GM18498 (cell line): ENCODE measurements around the gene SLC46A1.

ENCODE experiments used
- ATAC-seq: cut with Tn5 transposase; IDR thresholded peaks from one replicate; pipeline ENCODE4 v1.9.1; 2021; ENCODE audit warnings: mild to moderate bottlenecking, moderate library complexity; ENCODE audit not compliant: unreplicated experiment

Gene SLC46A1

GRCh38 chr17:28363776-28364650, 42.0 kb downstream of the SLC46A1 start:
- no peak for ATAC-seq

- no peak for ATAC-seq
Observed at GRCh38 chr17:28363186-28363585, 42.8 kb downstream of the SLC46A1 start.

- ATAC-seq: no peak
Observed at GRCh38 chr17:28357901-28358197, 48.2 kb downstream of the SLC46A1 start.

GRCh38 chr17:28357061-28357900, 48.7 kb downstream of the SLC46A1 start, which contains the start of gene POLDIP2:
Gene POLDIP2, minus strand, starts transcription at chr17:28357527. Its CDS starts 79 bp downstream, at chr17:28357448.
- ATAC-seq: peak; percentile 97

GRCh38 chr17:28350271-28350670, 55.7 kb downstream of the SLC46A1 start:
- no peak for ATAC-seq

GRCh38 chr17:28348979-28349378, 57.0 kb downstream of the SLC46A1 start:
- no peak for ATAC-seq

- ATAC-seq: no peak
Observed at GRCh38 chr17:28347261-28347891, 58.6 kb downstream of the SLC46A1 start.

GRCh38 chr17:28346746-28347246, 59.2 kb downstream of the SLC46A1 start:
- ATAC-seq: no peak

- ATAC-seq: no peak
Observed at GRCh38 chr17:28346199-28346580, 59.8 kb downstream of the SLC46A1 start.

- no peak for ATAC-seq
Observed at GRCh38 chr17:28345419-28346198, 60.4 kb downstream of the SLC46A1 start.
